ENCODE measurements around the gene WDR93.

- TF ChIP-seq TSHZ2 (CRISPR knock-in tag; IDR thresholded peaks at IDR 0.05) (no peak), ZFP30 (CRISPR knock-in tag; IDR thresholded peaks at IDR 0.05) (no peak), ARNTL (CRISPR knock-in tag; IDR thresholded peaks at IDR 0.05; ENCODE audit: borderline replicate concordance, low read depth) (no peak), PATZ1 (CRISPR knock-in tag; IDR thresholded peaks at IDR 0.05; ENCODE audit: borderline replicate concordance) (no peak), ZFP3 (CRISPR knock-in tag; IDR thresholded peaks at IDR 0.05) (no peak), CSRNP3 (CRISPR knock-in tag; IDR thresholded peaks at IDR 0.05) (no peak), RARB (CRISPR knock-in tag; IDR thresholded peaks at IDR 0.05) (no peak), ISL1 (CRISPR knock-in tag; IDR thresholded peaks at IDR 0.05) (no peak), ZC3H10 (CRISPR knock-in tag; IDR thresholded peaks at IDR 0.05) (no peak), BACH2 (CRISPR knock-in tag; IDR thresholded peaks at IDR 0.05; ENCODE audit: borderline replicate concordance) (no peak), CSDC2 (CRISPR knock-in tag; IDR thresholded peaks at IDR 0.05) (no peak), ESRRG (CRISPR knock-in tag; IDR thresholded peaks at IDR 0.05) (no peak), CREB5 (CRISPR knock-in tag; IDR thresholded peaks at IDR 0.05; ENCODE audit: low read depth) (no peak), PPARA (CRISPR knock-in tag; IDR thresholded peaks at IDR 0.05; ENCODE audit: borderline replicate concordance) (no peak)
These were observed 27.6 kb upstream of the WDR93 start for GRCh38 chr15:89662893-89663626.

Data from SK-N-SH treated with all-trans-retinoic acid at 6 μM for 48 hours (cell line).